Measurements from ENCODE around the gene KNTC1.

- TF ChIP-seq SP1 (IDR thresholded peaks at IDR 0.05; ENCODE audit: low read depth, low read length) (no peak), GTF2F1 (IDR thresholded peaks at IDR 0.05; ENCODE audit: borderline replicate concordance, low read depth, low read length) (no peak), EZH2 (IDR thresholded peaks at IDR 0.05; ENCODE audit: low read depth, low read length, severe bottlenecking) (no peak), SP2 (IDR thresholded peaks at IDR 0.05; ENCODE audit: low read length) (no peak), MAX (IDR thresholded peaks at IDR 0.05) (no peak), SUZ12 (IDR thresholded peaks at IDR 0.05; ENCODE audit: low read length) (no peak), CTCF (IDR thresholded peaks at IDR 0.05; ENCODE audit: control extremely low read depth in 1 of 3, insufficient read depth in 1 of 3, low read depth in 1 of 3, low read length in 3 of 3) (no peak), SIRT6 (IDR thresholded peaks at IDR 0.05; ENCODE audit: low read length) (no peak), EP300 (IDR thresholded peaks at IDR 0.05; ENCODE audit: borderline replicate concordance in 1 of 2, low read depth in 2 of 2, low read length in 2 of 2) (no peak), ATF2 (IDR thresholded peaks at IDR 0.05; ENCODE audit: low read length) (no peak), CHD1 (IDR thresholded peaks at IDR 0.05; ENCODE audit: low read depth, low read length) (no peak), POLR2AphosphoS5 (IDR thresholded peaks at IDR 0.05; ENCODE audit: low read depth, low read length) (no peak), MAFK (IDR thresholded peaks at IDR 0.05; ENCODE audit: low read depth, low read length) (no peak), USF2 (IDR thresholded peaks at IDR 0.05; ENCODE audit: low read length) (no peak)
Measured at GRCh38 chr12:122538496-122538895, 11.4 kb downstream of the KNTC1 start.
